GM20000 (cell line): ENCODE measurements around the gene TSHZ2.

Experiments
- DNase-seq: peaks from one replicate; pipeline ENCODE4 v3.0.0; 2012; ENCODE audit warnings: low spot score
- TF ChIP-seq, protein P1 (sequence below): IDR thresholded peaks from 2 replicates; pipeline ENCODE4 v1.5.1; 2012; ENCODE audit warnings: mild to moderate bottlenecking, control low read depth; ENCODE audit errors: extremely low read depth, missing control alignments

Gene TSHZ2

DNA sequence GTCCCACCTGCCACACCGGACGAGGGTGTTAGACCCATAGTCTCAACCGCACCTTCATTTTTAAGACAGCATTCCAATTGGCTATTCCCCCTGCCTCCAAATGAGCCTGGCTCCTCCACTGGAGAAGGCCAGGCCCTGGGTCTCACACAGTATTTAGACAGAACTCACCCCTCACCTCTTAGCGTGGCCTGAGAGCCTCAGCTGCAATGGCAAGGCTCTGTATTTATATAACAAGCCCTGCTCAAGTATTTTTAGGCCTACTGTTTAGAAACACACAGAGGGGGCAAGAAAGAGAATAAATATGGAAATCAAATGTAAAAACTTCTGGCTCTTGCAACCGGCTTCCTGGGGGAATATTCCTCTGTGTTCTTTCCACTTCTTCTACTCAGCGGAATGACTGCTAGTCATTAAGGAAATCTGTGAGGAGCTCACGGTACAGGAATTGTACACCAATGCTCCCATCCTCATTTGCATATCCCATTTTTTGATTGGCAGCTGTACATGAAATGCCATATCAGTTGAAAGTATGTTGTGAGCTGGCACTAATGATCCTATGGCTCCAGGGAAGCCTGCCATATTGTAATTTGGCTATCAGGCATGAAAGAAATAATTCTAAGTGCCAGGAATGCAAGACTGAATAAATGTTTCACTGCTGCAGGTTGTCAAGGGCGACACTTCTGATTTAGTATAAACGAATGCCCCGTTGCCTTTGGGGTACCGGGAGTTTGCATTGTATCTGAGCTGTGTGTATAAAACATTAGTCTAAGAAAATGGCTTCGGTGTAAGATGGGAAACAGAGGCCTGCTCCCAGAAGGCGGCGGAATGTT lies 414.0 kb downstream of the TSHZ2 start:
- no peak for DNase-seq

DNA sequence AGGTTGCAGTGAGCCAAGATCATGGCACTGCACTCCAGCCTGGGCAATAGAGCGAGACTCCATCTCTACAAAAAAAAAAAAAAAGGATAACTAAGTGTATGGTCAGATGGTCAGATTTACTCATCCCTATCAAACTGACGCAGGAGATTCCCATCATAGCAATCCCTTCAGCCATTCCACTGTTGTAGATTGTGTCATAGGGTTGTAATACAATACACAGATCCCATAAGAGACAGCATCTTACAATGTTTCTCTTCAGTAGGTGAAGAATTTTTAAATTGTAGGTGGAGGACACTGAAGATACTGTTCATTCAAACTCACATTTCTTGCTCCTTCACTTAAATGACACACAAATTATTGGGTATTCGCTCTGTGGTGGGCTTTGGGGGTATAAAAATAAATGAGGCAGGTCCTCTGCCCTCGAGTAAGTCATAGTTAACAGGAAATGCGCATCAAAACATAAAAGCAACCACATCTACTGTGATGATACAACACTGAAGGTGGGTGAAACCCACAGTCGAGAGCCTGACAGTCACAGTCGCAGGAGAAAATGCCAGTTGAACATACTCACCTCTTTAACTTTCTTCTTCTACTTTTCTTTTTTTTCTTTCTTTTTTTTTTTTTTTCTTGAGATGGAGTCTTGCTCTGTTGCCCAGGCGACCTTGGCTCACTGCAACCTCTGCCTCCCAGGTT lies 416.0 kb downstream of the TSHZ2 start:
- no peak for DNase-seq
- TF ChIP-seq, protein P1, sequence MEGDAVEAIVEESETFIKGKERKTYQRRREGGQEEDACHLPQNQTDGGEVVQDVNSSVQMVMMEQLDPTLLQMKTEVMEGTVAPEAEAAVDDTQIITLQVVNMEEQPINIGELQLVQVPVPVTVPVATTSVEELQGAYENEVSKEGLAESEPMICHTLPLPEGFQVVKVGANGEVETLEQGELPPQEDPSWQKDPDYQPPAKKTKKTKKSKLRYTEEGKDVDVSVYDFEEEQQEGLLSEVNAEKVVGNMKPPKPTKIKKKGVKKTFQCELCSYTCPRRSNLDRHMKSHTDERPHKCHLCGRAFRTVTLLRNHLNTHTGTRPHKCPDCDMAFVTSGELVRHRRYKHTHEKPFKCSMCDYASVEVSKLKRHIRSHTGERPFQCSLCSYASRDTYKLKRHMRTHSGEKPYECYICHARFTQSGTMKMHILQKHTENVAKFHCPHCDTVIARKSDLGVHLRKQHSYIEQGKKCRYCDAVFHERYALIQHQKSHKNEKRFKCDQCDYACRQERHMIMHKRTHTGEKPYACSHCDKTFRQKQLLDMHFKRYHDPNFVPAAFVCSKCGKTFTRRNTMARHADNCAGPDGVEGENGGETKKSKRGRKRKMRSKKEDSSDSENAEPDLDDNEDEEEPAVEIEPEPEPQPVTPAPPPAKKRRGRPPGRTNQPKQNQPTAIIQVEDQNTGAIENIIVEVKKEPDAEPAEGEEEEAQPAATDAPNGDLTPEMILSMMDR, result no peak

More for the DNA sequence above, 414.0 kb downstream of the TSHZ2 start:
- TF ChIP-seq, protein P1, result no peak

DNA sequence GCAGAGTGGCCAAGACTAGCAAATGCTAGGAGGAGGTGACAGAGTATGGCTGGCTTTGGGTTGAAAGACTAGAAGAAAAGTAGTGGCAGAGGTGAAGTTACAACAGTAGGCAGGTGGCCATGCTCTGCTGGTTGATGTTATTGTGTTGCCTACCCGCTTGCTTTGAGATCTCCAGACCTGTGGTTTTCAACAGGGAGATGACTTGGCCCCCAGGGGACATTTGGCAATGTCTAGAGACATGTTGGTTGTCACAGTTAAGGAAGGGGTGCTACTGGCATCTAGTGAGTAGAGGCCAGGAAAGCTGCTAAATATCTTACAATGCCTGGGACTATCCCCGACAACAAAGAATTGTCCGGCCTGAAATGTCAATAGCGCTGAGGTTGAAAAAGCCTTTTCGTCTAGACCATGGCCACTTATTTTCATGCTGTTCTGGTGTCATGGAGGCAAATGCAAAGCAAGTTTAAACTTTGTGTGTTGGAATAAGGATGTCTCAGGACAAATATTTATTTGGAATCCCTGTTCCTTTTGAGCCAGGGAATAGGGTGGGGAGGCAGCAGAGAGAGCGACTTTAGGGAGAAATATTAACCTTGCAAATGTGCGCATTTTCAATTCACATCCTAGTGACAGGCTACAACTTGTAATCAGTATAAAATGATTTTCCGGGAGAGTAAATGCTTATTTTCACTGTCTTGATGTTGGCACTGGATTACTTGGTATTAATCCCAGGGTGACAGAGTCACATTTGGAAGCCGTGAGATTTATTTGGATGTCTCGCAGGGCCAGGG lies 417.6 kb downstream of the TSHZ2 start:
- TF ChIP-seq, protein P1, result no peak
- no peak for DNase-seq

DNA sequence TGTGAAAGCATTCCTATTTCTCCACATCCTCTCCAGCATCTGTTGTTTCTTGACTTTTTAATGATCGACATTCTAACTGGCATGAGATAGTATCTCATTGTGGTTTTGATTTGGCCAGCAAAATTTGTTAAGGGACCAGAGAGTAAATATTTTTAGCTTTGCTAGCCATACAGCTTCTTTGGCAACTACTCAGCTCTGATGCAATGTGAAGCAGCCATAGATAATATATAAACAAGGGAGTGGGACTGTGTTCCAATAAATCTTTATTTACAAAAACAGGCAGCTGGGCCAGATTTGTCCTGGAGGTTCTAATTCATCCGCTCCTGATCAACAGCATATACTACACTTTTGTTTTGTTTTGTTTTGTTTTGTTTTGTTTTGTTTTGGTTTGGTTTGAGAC lies 418.6 kb downstream of the TSHZ2 start:
- DNase-seq, result no peak
- TF ChIP-seq, protein P1, result no peak

DNA sequence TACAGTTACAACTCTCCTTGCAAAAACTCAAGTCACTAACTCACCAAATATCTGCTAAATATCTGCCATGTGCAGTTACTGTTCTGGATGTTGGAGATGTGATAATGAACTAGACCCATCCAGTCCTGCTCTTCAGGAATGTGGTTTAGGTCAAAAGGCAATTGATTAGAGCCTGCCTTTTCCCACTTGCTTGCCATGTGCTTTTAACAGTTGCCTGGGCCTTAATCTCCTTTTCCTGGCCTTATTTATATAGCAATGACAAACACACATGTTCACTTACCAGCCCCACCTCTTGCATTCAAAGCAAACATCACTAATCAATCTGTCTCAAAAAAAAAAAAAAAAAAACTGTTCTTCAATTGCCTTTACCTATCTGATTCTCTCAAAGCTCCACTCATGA lies 422.3 kb downstream of the TSHZ2 start:
- TF ChIP-seq, protein P1, result no peak
- DNase-seq, result no peak

DNA sequence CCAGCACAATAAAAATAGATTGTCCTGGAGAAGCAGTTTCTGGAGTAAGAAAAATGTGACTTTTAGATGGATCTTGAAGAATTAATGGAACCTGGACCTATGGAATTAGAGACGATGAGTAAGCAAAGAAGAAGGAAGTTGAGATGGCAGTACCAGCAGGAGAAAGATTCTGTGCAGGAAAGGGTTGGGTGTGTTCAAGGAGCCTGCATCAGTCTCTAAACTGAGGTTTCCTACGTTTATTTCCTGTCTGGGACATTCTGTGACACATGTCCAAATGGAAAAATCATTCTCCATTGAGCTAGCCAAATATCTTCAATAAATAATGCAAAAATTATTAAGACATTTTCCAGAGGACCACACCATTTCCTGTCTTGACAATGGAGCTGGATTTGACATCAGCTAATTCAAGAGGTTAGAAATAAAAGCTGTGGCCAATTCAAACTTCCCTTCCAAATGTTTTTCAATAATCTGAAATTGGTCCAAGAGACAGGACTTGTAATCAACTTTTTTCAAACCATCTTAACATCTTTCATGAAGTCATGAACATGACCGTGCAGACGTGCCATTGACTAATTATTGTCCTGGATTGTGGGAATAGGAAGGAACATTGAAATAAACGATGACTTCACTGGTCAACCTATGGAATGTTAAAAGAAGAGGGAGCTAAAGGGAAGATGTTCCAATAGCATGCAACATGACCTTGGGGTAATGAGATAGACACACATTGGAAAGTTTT lies 423.2 kb downstream of the TSHZ2 start:
- DNase-seq, result no peak
- TF ChIP-seq, protein P1, result no peak
